GM12865 (cell line): ENCODE results near the gene CADM1.

Experiments used
- DNase-seq: peaks from one replicate; pipeline ENCODE4 v3.0.0; 2010; ENCODE audit warnings: low read depth
- H3K4me3 ChIP-seq: 2 replicates; pipeline ENCODE4 v1.5.1; 2011; ENCODE audit warnings: mild to moderate bottlenecking, low read depth, low read length, control low read depth
- CTCF ChIP-seq: IDR thresholded peaks from 2 replicates; pipeline ENCODE4 v1.5.1; 2011; ENCODE audit warnings: low read length, control low read depth, low read depth, inconsistent platforms; ENCODE audit not compliant: insufficient read depth; ENCODE audit errors: missing control alignments

CADM1 gene

GRCh38 chr11:115306689-115307088, 197.5 kb downstream of the CADM1 start:
- H3K4me3 ChIP-seq: no peak overlapping the region
- DNase-seq: no peak
- no peak for TF ChIP-seq CTCF

GRCh38 chr11:115304774-115305472, 199.3 kb downstream of the CADM1 start:
- DNase-seq: no peak
- no peak for TF ChIP-seq CTCF
- no peak overlapping the region for H3K4me3 ChIP-seq

GRCh38 chr11:115303929-115304531, 200.2 kb downstream of the CADM1 start:
- no peak overlapping the region for H3K4me3 ChIP-seq
- DNase-seq: no peak
- no peak for TF ChIP-seq CTCF

GRCh38 chr11:115302946-115303703, 201.1 kb downstream of the CADM1 start:
- no peak overlapping the region for H3K4me3 ChIP-seq
- DNase-seq: no peak
- no peak for TF ChIP-seq CTCF

GRCh38 chr11:115300660-115301428, 203.4 kb downstream of the CADM1 start:
- TF ChIP-seq CTCF: no peak
- no peak overlapping the region for H3K4me3 ChIP-seq
- DNase-seq: no peak

- no peak overlapping the region for H3K4me3 ChIP-seq
- no peak for DNase-seq
- no peak for TF ChIP-seq CTCF
Measured at GRCh38 chr11:115298300-115299012, 205.8 kb downstream of the CADM1 start.
